ENCODE results near the gene ARG1. TPM values are rescaled to one million over a fixed set of nuclear protein-coding genes. Genes with fewer than 3 reads are reported as not detected.

The ARG1 gene
- total RNA-seq, 3 donors from 2014 or later = 1.1 TPM; not detected in 2

DNA sequence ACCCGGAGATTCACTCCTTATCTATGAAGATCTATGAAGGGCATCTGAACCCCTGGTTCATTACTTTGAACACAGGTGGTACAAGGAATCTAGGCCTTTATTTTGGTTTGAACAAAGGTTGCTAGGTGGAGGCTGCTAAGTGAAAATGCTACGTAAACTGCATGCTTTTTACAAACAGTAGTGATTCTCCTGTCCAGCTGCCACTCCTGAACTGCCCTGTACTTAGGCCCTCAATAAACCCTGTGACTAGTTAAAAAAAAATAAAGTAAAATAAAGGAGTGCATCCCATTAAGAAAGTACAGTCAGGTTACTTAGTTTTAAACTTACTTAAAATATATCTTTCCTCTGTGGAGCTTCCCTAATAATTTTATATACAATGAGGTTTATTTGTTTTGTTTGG lies 27.7 kb upstream of the ARG1 start:
- H3K36me3 ChIP-seq (ENCODE audit: low read depth) = no peaks in the 10 kb centered on the region
- TF ChIP-seq, protein P1, sequence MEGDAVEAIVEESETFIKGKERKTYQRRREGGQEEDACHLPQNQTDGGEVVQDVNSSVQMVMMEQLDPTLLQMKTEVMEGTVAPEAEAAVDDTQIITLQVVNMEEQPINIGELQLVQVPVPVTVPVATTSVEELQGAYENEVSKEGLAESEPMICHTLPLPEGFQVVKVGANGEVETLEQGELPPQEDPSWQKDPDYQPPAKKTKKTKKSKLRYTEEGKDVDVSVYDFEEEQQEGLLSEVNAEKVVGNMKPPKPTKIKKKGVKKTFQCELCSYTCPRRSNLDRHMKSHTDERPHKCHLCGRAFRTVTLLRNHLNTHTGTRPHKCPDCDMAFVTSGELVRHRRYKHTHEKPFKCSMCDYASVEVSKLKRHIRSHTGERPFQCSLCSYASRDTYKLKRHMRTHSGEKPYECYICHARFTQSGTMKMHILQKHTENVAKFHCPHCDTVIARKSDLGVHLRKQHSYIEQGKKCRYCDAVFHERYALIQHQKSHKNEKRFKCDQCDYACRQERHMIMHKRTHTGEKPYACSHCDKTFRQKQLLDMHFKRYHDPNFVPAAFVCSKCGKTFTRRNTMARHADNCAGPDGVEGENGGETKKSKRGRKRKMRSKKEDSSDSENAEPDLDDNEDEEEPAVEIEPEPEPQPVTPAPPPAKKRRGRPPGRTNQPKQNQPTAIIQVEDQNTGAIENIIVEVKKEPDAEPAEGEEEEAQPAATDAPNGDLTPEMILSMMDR (IDR thresholded peaks at IDR 0.05) = no peak
- no peak for DNase-seq
- no peaks in the 10 kb centered on the region for H3K9me3 ChIP-seq
- peak; percentile 60 for ATAC-seq
- no peaks in the 10 kb centered on the region for H3K4me1 ChIP-seq (ENCODE audit: low read depth)
- intact Hi-C loops (cut with DNase I, micrococcal nuclease) = no loop called here
- H3K4me3 ChIP-seq = no peak overlapping the region

DNA sequence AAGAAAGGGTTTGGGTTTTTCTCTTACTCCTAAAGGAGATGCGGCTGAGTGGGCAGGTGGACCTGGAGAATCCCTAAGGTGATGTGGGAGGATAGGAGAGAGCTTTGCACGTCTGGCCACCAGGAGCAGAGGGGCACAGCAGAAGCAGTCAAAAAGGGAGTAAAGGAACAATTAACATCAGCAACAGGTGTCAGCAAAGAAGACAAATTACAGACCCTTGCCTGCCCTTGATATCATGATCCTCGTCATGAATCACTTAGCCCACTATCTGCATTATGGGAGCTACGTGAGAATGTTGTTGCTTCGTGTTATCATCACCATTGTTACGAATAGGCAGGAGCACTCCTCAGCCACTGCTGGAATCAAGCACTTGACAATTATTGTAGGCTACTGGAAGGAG lies 25.5 kb upstream of the ARG1 start:
- Histone ChIP-seq H3K4me3 (no peak overlapping the region), H3K9me3 (no peaks in the 10 kb centered on the region), H3K36me3 (ENCODE audit: low read depth) (no peaks in the 10 kb centered on the region), H3K4me1 (ENCODE audit: low read depth) (no peaks in the 10 kb centered on the region)
- TF ChIP-seq, protein P1 (IDR thresholded peaks at IDR 0.05) = no peak
- DNase-seq (no peak), ATAC-seq (no peak)
- intact Hi-C loops (cut with DNase I, micrococcal nuclease) = no loop called here

DNA sequence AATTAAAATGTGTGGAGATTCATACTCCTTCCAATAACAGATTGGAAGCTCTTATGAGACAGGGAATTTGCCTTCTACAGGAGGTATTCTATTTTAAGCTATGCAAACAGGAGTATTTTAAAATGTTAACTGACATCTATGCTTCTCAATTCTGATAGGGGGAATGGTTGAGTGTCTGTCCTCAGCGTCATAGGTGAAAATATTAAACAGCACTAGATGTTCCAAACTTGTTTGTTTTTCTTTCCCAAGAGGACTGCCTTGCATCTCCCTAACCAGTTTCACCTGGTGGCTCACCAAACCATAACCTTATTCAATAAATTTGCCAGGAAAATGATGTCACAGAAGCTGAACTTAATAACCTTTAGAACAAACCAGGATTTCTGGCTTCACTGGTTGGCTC lies 24.6 kb upstream of the ARG1 start:
- Histone ChIP-seq H3K9me3 (no peaks in the 10 kb centered on the region), H3K36me3 (ENCODE audit: low read depth) (no peaks in the 10 kb centered on the region), H3K4me3 (no peak overlapping the region), H3K4me1 (ENCODE audit: low read depth) (no peaks in the 10 kb centered on the region)
- TF ChIP-seq, protein P1 (IDR thresholded peaks at IDR 0.05) = no peak
- ATAC-seq = no peak
- no peak for DNase-seq
- intact Hi-C loops (cut with DNase I, micrococcal nuclease) = no loop called here

DNA sequence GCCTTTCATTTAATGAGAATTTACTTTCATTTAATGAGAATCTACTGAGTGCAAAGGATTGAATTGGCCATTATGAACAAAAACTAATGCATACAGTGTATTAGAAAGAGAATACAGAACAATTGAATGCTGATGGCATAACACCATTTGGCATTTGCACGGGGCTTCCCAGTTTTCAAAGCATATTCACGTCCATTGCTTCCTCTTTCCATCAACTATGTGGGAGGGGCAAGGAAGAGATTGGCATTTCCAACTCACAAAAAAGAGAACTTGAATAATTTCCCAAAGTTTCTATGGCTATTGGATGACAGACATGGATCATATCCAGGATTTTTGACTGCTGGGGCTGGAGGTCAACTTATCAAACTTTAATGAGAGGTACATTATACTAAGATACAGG lies 23.2 kb upstream of the ARG1 start:
- TF ChIP-seq, protein P1 (IDR thresholded peaks at IDR 0.05) = no peak
- no peaks in the 10 kb centered on the region for H3K4me1 ChIP-seq (ENCODE audit: low read depth)
- DNase-seq (no peak), ATAC-seq (no peak)
- no peaks in the 10 kb centered on the region for H3K9me3 ChIP-seq
- no peaks in the 10 kb centered on the region for H3K36me3 ChIP-seq (ENCODE audit: low read depth)
- no peak overlapping the region for H3K4me3 ChIP-seq
- intact Hi-C loops (cut with DNase I, micrococcal nuclease) = no loop called here

DNA sequence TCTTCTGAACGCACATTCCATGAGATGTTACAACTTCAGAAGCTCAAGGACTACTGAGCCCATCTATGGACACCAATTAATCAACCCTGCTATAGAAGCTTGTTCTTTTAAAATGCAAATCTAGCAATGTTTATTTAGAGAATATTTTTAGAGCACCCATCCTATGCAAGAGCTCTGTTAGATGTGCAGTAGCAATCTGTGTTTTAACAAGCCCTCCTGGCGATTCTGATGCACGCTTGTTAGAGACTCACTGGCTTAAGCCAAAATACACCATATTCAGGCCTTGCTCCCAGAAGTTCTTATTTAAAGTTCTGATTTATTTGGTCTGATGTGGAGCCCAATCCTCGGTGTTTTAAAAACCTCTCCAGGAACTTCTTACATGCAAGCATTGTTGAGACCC lies 21.1 kb upstream of the ARG1 start:
- no peak overlapping the region for H3K4me3 ChIP-seq
- TF ChIP-seq, protein P1 (IDR thresholded peaks at IDR 0.05) = no peak
- DNase-seq (no peak), ATAC-seq (no peak)
- H3K9me3 ChIP-seq = no peaks in the 10 kb centered on the region
- intact Hi-C loops (cut with DNase I, micrococcal nuclease) = no loop called here
- no peaks in the 10 kb centered on the region for H3K4me1 ChIP-seq (ENCODE audit: low read depth)
- H3K36me3 ChIP-seq (ENCODE audit: low read depth) = no peaks in the 10 kb centered on the region

DNA sequence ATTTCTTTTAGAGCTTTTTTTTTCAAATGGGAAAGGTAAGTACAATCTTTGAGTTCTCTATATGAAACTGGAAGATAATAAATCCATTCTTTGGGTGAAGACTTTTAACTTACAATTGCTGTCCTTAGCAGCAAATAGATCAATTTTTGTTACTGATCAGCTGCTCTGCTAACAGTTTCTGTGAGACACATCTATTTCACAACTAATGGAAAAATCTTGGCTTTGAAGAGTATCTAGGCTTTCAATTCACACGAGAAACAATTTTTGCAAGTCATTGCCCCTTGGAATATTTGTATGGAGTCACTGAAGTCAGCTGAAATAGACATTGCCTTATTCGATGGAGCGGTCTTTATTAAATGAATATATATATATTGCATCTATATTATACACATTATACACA lies 20.5 kb upstream of the ARG1 start:
- intact Hi-C loops (cut with DNase I, micrococcal nuclease) = no loop called here
- H3K4me3 ChIP-seq = no peak overlapping the region
- DNase-seq (no peak), ATAC-seq (no peak)
- H3K4me1 ChIP-seq (ENCODE audit: low read depth) = no peaks in the 10 kb centered on the region
- H3K9me3 ChIP-seq = no peaks in the 10 kb centered on the region
- TF ChIP-seq, protein P1 (IDR thresholded peaks at IDR 0.05) = no peak
- no peaks in the 10 kb centered on the region for H3K36me3 ChIP-seq (ENCODE audit: low read depth)

Measured in mucosa of descending colon (tissue), 3 donors.